GOT3 (cell line): ENCODE results near the gene STX3.
A peak's percentile ranks its signal among the peaks of the same experiment; 100 is the strongest.
"Not testable (repeated sequence)": the region's sequence is repeated elsewhere in the genome, so short reads cannot be mapped to it uniquely, and the experiment has no call there.

ENCODE experiments used
- DNase-seq: peaks from one replicate; lab custom pipeline; 2025; ENCODE audit warnings: mixed read lengths; lab: John Stamatoyannopoulos, UW

Gene STX3

GRCh38 chr11:59758401-59759037 is 3.3 kb downstream of the STX3 start:
- DNase-seq = no peak

DNA sequence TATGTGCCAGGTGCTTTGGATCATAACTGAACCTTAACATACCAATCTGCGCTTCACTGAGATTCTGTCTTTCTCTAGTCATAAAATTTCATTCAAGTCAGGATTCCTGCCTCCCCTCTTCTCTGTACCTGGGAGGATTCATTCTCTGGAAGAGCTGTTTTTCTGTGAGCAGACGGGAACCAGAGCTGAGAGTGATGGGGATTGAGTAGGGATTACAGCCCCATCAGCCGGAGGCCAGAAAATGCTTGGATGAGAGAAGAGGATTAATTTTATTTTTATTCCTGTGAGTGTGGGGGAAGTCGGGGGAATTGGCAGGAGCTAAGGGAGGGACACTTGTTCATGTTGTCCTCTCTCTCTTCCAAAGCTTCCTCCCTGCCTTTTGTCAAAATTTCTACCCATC is 4.7 kb downstream of the STX3 start:
- DNase-seq = no peak

DNA sequence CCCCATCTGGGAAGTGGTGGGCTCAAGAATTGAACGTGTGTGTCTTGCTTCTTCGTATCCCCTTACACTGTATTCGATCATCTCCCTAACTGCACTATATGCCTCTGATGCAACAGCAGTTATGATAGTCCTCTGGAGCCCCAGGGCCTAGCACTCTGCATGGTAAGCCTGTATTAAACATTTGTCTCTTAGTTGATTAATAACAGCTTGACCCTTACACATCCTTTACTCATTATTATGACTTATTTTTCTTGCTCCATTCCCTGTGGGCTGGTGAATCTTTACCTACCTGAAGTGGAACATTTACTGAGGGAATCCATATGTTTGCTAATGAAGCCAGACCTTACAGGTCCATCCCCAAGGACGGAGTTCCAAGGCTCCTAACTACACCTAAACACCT is 5.6 kb downstream of the STX3 start:
- DNase-seq = no peak

GRCh38 chr11:59761993-59762392 is 6.8 kb downstream of the STX3 start:
- no peak for DNase-seq

GRCh38 chr11:59765068-59765735 is 10.0 kb downstream of the STX3 start:
- DNase-seq = no peak

DNA sequence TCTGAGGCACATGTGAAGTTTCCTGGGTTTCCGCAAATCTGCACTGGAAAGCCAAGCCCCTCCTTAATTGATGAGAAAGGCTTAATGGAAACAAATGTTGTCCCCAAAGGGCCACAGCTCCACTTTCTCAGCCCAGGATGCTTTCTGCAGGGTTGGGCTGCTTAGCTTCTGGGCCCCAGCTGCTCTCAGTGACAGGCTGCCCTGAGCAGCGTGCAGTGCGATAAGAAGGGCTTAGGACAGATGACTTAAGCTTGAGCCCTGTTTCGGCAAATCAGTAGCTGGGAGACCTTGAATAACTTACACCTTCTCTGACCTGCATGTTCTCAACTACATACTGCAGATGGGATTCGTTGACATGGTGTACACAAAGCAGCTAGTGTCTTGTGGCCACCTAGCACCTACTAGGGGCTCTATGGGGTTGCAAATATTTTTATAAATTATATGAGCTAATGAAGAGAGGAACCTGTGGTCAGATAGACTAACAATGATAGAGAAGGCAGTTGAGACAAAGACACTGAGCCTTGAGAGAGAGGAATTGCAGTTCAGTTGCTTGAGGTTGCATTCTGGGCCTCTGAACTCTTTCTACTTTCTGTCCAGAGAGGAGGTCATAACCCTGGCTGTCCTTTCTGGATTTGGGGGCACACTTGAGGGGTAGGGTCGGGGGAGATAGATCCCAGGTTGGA is 11.5 kb downstream of the STX3 start:
- DNase-seq = no peak

- DNase-seq = no peak
These were observed 12.0 kb downstream of the STX3 start for GRCh38 chr11:59767225-59767611.

- DNase-seq = no peak
These were observed 13.9 kb downstream of the STX3 start for GRCh38 chr11:59769111-59769510.

- DNase-seq = no peak
These were observed 14.7 kb downstream of the STX3 start for GRCh38 chr11:59769828-59770227.

- DNase-seq = no peak
These were observed 15.1 kb downstream of the STX3 start for GRCh38 chr11:59770319-59770718.

DNA sequence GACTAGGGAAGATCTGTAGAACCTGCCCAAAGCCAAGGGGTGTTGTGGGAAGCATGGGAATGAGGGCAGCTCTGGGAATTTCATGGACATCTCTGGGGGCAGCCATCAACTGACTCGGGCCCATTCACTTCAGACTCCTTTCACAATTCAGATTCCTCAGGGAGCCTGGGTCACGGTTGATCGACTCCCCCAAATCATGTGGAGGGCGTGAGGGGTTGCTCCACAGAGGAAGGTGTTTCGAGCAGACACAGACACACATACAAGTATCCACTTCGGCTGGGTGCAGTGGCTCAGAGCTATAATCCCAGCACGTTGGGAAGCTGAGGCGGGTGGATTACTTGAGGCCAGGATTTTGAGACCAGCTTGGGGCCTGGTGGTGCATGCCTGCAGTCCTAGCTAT is 15.7 kb downstream of the STX3 start:
- DNase-seq = no peak

- no peak for DNase-seq
These were observed 16.4 kb downstream of the STX3 start for GRCh38 chr11:59771605-59772004.

DNA sequence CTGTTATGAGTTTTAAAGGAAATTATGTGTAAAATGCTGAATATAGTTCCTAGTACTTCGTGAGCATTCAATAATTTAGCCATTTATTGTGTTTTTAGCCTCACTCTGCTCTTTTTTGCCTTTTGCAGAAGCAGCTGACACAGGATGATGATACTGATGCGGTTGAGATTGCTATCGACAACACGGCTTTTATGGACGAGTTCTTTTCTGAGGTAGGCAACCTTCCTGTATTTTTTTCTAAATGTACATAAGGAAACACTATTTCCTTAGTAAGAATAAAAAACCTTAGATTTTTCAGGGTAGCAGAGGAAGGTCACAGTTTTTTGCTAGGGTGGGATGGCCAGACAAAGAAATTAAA is 17.9 kb downstream of the STX3 start:
- DNase-seq = no peak

- no peak for DNase-seq
These were observed 21.3 kb downstream of the STX3 start for GRCh38 chr11:59776210-59777066.

DNA sequence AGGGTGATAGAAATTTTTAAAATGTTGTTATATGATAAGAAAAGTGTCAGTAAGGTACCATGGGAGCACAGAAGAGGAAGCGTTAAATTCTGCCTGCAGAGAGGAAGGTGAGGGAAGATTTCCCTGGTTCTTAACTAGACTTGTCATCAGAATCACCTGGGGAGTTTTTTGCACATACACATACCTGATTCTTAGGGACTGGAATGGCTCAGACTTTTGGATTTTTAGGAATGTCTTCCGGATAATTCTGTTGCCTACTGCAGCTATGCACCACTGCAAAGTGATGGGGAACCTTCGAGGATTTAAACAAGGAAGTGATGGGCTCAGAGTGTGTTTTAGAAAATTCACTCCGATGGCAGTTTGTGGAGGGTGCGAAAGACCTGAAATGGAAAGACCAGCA is 21.9 kb downstream of the STX3 start:
- no peak for DNase-seq

- DNase-seq = no peak
These were observed 22.9 kb downstream of the STX3 start for GRCh38 chr11:59778122-59778521.

DNA sequence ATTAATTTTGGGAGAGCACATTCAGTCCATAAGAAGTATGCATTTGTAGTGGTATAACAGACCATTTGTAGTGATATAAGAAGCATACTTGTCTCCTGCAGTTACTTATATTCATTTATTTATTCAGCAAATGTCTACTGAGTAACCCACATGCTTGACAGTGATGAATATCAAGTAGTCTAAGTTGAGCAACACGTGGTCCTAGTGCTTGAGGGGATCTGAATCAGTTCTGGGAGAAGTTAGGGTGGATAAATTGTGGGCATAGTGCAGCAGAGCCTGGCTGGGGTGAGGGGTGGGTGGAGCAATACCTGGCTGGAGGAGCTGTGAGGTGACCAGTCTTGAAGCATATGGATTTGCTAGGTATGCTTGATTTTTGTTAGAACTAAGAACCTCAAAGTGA is 24.3 kb downstream of the STX3 start:
- DNase-seq = no peak

DNA sequence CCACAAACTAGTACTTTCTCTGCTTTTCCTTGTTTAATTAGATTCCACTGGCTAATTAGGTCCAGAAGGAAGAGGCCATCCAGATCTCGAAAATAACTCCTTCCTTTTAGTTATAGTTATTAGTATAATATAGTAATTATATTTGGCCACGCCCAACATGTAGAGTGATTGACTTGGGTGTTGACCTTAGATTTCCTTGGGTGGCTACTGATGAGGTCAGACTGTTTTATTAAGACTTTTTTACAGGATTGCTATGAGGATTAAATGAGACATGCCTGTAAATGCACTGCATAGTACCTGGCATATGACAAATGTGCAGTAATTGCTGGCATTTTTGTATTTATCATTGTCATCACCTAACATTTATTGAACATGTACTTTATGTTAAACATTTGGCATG is 26.9 kb downstream of the STX3 start:
- no peak for DNase-seq

DNA sequence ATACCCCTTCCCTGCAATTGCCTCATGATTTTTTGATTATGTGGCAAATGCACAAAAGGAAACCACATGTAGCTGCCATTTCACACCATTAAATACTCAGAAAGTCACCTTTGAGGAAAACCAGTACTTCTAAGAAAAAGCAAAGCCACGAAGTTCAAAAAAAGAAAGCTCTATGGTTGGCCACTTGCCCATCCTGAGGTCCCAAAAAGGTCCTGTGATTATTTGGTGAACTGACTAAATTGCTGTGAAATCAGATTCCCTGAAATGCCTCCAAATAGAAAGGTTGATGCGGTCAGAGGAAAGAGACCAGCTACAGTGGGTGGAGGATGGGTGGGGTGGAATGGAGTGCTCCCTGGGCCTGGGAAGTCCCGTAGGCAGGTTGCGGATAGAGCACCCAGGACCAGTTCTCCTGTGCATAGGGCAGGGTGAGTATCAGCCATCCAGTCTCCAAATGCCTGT is 28.5 kb downstream of the STX3 start:
- DNase-seq = no peak

DNA sequence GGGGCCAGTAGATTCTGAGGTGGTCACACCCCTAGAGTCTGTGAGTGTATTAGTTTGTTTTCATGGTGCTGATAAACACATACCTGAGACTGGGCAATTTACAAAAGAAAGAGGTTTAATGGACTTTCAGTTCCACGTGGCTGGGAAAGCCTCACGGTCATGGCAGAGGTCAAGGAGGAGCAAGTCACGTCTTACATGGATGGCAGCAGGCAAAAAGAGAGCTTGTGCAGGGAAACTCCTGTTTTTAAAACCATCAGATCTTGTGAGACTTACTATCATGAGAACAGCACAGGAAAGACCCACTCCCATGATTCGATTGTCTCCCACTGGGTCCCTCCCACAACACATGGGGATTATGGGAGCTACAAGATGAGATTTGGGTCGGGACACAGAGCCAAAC is 29.3 kb downstream of the STX3 start:
- not testable (repeated sequence) for DNase-seq

- no peak for DNase-seq
These were observed 30.6 kb downstream of the STX3 start for GRCh38 chr11:59785818-59786217.

- DNase-seq = peak; percentile 20
These were observed 32.0 kb downstream of the STX3 start for GRCh38 chr11:59787255-59787588.

DNA sequence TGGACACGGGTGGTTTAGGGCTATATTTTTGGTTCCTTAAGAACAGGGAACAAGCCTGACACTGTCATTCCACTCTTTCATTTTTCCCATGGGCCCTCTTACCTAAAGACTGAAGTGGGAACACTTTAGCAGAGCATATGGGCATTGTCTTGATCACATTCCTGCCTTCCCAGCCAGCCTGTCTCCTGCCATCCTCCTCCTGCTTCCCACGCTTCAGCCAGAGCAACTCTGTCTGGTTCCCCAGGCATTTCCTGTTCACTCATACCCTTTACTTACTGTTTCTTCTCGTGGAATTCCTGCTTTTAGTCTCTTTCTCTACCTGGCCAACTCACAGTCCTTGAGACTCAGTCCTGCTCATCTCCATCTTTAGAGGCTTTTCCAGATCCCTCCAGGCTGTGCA is 32.6 kb downstream of the STX3 start:
- no peak for DNase-seq
